T-helper 1 cell treated with Interleukin-12 subunit alpha and Interleukin-12 subunit beta and Interleukin-4 antibody, amounts not matched to agents 30 ng/mL and 1 ng/mL, for 36 hours (primary cell): Measurements from ENCODE around the gene ELFN2. TPM values are rescaled to one million over a fixed set of nuclear protein-coding genes. Genes with fewer than 3 reads are reported as not detected.

Experiments
- intact Hi-C: fragments of 100-400 bp; cut with micrococcal nuclease; formaldehyde crosslinking; loops from one replicate; pipeline ENCODE4 v1.15.1; 2024
- total RNA-seq: library from RNA; stranded (reverse); gene quantifications from 2 replicates; pipeline ENCODE4 v1.2.3, GENCODE V29; 2022

The ELFN2 gene
- total RNA-seq, 1 donor from 2014 or later, result 0.12 TPM

DNA sequence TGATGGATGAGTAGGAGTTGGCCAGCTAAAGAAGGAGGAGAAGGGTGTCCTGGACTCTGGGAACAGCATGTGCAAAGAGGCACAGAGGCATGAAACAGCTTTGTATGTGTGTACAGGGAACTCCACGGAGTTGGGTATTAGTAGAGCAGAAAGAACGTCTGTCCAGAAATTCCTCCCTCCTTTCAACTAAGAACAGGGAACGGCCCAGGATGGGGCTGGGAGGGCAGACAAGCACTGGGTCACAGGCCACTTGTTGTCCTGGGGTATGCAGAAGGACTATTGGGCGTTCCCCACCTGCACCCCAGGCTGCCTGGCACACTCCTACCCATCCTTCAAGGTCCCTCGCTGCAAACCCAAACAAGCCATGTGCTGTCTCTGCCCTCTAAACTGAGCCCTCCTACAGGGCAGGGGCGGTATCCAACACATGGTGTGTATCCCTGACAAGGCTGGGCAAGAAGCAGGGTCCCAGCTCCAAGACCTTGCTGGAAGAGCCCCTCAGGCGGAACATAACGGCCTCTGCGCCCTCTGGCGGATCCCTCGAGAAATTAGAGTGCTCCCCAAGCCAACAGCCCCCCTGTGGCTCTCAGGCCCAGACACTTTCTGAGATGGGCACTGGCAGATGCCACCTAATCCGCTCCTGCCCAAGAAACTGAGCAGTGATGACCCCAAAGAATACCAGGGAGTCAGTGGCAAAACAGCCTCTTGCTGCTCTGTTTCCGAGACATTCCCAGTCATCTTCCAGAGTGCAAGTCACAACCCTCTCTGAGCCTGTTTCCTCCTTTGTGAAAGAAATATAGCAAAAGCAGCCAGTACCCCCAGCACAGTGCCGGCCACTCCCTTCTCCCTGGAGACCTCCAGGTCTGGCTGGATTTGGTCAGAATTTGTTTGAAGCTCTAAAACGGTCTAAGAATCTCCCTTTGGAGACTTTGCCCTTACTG, 1.6 kb upstream of the ELFN2 start:
- intact Hi-C loops, result loop anchor here (1.0 kb wide), 2 partner anchors 112 to 162 kb away; no protein-coding TSS in a partner anchor

DNA sequence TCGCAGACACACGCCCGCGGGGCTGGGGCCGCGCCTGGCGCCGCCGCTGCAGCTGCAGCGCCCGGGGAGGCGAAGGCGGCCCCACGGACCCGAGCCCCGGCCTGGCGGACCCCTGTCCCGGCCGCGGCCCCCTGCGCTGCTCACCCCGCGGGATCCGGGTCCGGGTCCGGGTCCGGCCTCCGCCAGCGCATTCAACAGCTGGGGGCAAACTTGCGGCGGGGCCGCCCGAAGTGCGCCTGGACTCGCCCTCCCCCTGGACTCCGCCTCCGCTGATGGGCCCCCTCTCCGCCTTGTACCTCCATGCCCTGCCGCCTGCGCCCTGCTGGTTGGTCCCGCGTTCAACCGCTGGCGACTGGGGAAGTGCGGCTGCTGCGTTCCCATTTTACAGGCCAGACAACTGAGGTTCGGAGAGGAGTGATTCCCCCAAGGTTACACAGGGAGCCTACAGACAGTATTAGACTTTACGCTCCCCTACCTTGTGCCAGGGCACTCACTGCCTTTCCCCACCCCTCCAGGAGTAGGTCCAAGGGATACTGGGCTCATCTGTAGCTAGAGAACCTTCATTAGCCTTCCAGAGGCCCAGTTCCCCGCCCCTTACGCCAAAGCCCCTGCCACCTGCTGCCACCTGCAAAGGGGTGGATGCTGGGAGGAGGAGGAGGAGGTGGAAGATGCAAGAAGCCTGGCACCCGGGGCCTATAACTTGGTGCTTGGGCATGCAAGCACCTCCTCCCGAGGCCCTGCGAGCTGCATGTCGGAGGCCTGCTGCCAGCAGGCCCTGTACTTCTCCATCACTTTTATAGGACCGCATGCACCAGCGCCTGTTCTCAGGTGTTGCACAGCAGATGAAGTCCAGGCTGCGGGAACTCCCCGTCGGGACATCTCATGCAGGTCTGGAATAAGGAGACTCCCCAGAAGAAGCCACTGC, 694 bp upstream of the ELFN2 start:
- intact Hi-C loops, result no loop called here

- intact Hi-C loops, result no loop called here
Measured at GRCh38 chr22:37426706-37427134, 559 bp downstream of the ELFN2 start.

GRCh38 chr22:37425800-37426705, 1.2 kb downstream of the ELFN2 start:
- intact Hi-C loops, result no loop called here

- intact Hi-C loops, result no loop called here
Measured at GRCh38 chr22:37425369-37425768, 1.9 kb downstream of the ELFN2 start.

DNA sequence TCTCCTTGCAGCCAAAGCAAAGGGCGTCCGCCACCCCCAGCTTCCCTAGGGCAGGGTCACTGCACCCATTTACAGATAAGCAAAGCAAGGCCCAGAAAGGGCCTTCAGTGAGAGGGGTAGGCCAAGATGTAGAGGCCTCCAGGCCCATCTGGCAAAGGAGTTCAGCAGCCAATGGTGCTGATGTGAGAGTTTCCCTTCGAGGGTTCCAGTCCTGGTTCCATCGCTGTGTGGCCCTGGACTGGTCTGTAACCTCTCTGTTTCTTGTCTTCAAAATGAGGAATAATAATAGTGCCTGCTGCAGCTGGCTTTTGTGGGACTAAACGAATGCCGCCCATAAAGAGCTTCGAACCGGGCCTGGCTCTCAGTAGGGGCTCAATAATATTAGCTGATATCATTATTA, 4.0 kb downstream of the ELFN2 start:
- intact Hi-C loops, result no loop called here

DNA sequence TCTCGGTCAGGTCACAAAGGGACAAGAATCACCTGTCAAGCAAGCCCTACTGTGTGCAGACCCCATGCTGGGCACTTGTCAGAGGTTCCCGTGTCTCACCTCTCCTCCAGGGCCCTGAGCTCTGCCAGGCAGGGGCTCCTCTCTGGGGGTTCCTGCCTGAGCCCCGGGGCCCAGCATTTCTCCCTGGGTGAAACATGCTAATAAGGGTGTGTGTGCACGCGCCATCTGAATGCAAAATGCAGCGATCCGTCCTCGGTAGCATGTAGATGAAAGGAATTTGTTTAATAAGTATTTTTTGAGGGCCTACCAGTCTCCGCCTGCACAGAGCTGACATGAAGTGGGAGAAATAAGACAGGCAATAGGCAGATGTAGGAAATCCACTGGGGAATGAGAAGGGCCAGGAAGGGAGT, 5.8 kb downstream of the ELFN2 start:
- intact Hi-C loops, result no loop called here

GRCh38 chr22:37420686-37421467, 6.4 kb downstream of the ELFN2 start:
- intact Hi-C loops, result no loop called here

DNA sequence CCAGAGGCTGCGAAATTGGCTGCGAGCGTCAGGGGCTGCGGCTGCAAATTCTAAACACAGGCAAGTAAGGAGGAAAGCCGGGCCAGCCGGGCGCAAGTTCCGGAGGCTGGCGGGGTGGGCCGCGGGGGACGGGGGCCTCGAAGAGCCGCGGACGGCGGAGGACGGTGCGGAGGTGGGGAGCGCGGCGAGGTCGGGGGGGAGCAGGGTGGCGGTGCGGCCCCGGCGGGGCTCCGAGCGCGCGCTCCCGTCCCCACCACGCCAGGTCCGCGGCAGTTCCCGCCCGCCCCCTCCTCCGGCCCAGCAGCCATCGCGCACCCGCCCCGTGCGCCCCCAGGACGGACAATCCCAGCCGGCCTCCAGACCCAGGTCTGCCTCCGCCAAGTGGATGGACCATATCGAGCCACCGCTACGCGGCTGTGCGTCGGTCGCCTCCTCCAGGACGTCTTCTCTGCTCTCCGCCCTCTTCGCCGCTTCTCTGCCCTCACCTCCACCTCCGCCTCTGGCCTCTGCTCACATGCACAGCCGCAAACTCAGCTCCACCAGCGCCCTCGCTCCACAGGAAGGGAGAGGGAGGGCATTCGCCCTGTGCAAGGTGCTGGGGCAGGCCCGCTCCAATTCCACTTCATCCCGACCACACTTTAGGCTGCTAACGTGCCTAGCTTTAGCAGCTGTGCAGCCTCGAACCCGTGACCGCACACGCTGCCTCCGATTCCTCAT, 7.2 kb downstream of the ELFN2 start:
- intact Hi-C loops, result no loop called here

DNA sequence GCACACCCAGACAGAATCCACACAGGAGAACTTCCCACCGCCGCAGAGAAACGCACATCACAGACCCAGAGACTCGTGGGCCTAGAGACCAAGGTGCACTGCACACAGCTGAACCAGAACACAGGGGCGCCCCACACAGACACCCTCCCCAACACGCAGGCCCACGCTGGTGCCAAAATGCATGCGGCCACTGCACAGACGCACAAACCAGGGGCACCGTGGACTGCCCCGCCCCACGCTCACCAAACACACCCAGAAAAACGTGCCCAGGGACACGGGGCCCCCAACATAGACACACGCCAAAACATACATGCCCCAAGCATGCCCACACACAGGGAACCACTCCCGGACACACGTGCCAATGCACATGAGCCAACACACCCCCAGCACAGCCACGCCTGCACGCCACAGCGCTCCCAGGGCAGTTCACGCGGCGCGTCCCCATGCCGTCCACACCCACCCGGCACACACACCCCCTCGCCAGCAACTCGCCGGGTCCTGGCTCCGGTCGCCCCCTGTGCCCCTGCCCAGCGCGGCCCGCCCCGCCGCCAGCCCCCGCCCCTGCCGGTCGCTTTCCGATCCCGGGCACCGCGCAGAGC, 7.8 kb downstream of the ELFN2 start:
- intact Hi-C loops, result no loop called here

DNA sequence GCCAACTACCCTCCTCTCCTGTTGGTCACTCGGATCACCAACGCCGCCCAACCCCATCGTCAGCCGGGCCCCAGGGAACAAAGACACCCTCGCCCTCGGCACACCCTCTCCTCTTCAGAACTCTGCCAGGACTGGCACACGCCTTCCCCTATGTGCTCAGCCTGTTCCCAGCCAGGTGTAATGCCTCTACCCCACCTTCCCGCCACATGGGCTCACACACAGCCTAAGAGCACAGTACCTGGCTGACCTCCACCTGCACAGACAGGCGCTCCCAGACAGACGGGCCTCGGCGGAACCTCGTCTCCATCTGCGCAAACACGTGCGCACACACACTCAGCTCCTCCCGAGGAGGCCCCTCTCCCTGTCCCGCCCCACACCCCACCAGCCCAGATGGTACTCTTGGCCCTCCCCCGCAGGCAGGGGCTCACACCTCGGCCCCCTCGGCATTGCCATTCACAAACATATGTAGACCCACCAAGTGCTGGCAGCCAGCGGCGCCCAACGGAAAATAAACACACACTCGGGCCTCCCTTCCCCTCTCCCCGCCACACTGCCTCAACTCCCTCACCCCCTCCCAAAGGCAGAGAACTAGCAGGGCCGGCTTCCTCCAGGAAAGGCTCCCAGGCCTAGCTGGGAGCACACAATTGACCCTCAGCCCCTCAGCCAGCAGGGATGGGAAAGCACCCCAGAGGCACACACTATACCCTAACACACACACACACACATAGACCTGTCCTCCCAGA, 8.5 kb downstream of the ELFN2 start:
- intact Hi-C loops, result no loop called here

DNA sequence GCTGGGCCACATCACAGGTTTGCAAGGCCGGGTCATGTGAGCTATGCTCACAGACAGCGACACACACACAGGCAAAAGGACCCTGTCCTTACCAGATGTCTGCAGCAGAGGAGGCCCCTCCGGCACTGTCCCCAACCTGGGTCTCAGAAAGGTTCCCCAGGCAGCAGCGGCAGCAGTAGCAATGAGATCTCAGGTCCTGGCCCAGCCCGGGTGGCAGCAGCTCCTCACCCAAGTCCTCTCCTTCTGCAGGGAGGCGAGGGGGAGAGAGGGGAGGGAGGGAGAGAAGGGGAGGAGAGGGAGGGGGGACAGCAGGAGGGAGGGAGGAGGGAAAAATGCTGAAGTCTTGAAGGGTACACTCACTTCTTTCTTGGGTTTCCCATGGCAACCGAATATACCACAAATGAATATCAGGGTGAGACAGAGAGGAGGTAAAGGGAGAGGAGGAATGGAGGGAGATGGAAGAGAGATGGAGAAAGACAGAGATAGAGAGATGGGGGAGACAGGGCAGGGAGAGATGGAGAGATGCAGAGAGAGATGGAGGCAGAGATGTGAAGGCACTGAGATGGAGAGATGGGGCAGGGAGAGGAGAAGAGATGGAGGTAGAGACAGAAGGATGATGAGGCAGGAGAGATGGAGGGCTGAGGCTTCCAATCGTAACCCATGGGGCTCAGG, 9.5 kb downstream of the ELFN2 start:
- intact Hi-C loops, result no loop called here

DNA sequence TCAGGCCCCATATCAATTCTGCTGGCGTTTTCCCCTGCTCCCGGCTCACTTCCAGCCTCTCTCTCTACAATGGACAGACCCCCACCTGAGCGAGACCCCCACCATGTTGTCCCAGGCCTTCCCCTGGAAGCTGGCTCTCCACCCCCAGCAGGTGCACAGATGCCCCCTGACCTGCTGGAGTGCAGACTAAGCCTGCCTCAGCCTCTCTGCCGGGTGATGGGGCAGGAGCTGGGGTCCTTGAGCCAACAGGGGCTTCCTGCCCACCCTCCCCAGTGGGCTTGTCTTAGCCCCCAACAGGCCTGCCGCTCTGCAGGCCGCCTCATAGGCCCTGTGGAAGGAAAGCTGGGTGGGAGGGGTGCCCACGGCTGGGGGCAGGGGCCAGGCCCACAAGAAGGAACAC, 10.0 kb downstream of the ELFN2 start:
- intact Hi-C loops, result no loop called here

DNA sequence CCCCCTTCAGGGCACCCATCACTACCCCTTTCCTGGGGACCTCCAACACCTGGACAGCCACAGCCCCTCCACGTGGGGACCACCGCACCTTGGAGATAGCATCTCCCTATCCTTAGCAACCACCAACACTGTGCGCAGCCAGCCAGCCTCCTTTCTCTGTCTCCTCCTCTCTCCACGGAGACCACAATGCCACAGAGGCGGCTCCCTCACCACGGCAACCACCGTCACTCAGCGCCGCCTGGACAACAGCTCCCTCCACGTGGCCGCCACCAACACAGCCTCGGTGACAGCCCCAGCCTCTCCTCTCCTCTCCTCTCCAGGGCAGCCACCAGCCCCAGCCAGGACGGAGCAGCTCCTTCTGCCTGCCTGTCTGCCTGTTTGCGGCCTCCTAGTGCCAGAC, 10.5 kb downstream of the ELFN2 start:
- intact Hi-C loops, result no loop called here

- intact Hi-C loops, result no loop called here
Measured at GRCh38 chr22:37416389-37416788, 10.9 kb downstream of the ELFN2 start.

GRCh38 chr22:37415210-37415609, 12.1 kb downstream of the ELFN2 start:
- intact Hi-C loops, result no loop called here

- intact Hi-C loops, result no loop called here
Measured at GRCh38 chr22:37414288-37414687, 13.0 kb downstream of the ELFN2 start.

GRCh38 chr22:37413546-37413945, 13.7 kb downstream of the ELFN2 start:
- intact Hi-C loops, result no loop called here
